Stimulated activated CD4-positive, alpha-beta T cell treated with anti-CD3 and anti-CD28 coated beads, TNF-alpha, amount 100 ng/mL, for 4 hours (primary cell): ENCODE measurements around the gene ZFYVE27.

Experiments used
- DNase-seq, 3 experiments: peaks; one replicate each; pipeline ENCODE4 v3.0.0-alpha.2; 2020; ENCODE audit warnings: low read depth in 3 of 3

Gene ZFYVE27

GRCh38 chr10:97744405-97745035 lies 7.6 kb downstream of the ZFYVE27 start:
- no peak for DNase-seq

GRCh38 chr10:97747573-97747972 lies 10.6 kb downstream of the ZFYVE27 start:
- no peak for DNase-seq

GRCh38 chr10:97748116-97748515 lies 11.2 kb downstream of the ZFYVE27 start:
- no peak for DNase-seq

GRCh38 chr10:97752956-97753355 lies 16.0 kb downstream of the ZFYVE27 start:
- no peak for DNase-seq

- no peak for DNase-seq
These were observed 17.8 kb downstream of the ZFYVE27 start for GRCh38 chr10:97754726-97755125.

- DNase-seq: no peak
These were observed 18.8 kb downstream of the ZFYVE27 start for GRCh38 chr10:97755718-97756117.

- DNase-seq: no peak
These were observed 20.5 kb downstream of the ZFYVE27 start for GRCh38 chr10:97757471-97757870.

- peak in 1 of 3 experiments; percentile 9 for DNase-seq
These were observed 22.4 kb downstream of the ZFYVE27 start for GRCh38 chr10:97759158-97759887.

GRCh38 chr10:97759946-97760345 lies 23.0 kb downstream of the ZFYVE27 start:
- DNase-seq: no peak

- DNase-seq: no peak
These were observed 23.7 kb downstream of the ZFYVE27 start for GRCh38 chr10:97760461-97761257.

- DNase-seq: no peak
These were observed 24.5 kb downstream of the ZFYVE27 start for GRCh38 chr10:97761331-97761865.

- DNase-seq: no peak
These were observed 25.1 kb downstream of the ZFYVE27 start for GRCh38 chr10:97762056-97762455.

GRCh38 chr10:97762816-97763215 lies 25.9 kb downstream of the ZFYVE27 start:
- no peak for DNase-seq

GRCh38 chr10:97763411-97763810 lies 26.5 kb downstream of the ZFYVE27 start:
- no peak for DNase-seq

GRCh38 chr10:97763947-97764346 lies 27.0 kb downstream of the ZFYVE27 start:
- DNase-seq: no peak

GRCh38 chr10:97764519-97764931 lies 27.6 kb downstream of the ZFYVE27 start:
- no peak for DNase-seq

GRCh38 chr10:97765201-97765600 lies 28.3 kb downstream of the ZFYVE27 start:
- no peak for DNase-seq

GRCh38 chr10:97766106-97766810 lies 29.3 kb downstream of the ZFYVE27 start:
- no peak for DNase-seq

- no peak for DNase-seq
These were observed 30.3 kb downstream of the ZFYVE27 start for GRCh38 chr10:97766996-97767924.
